GM21360 (cell line): ENCODE data around the gene KRT39.
"Not testable (repeated sequence)": the region's sequence is repeated elsewhere in the genome, so short reads cannot be mapped to it uniquely, and the experiment has no call there.

Source experiments
- ATAC-seq: cut with Tn5 transposase; IDR thresholded peaks from one replicate; pipeline ENCODE4 v1.9.1; 2021; ENCODE audit warnings: mild to moderate bottlenecking, moderate library complexity; ENCODE audit not compliant: unreplicated experiment

The KRT39 gene

DNA sequence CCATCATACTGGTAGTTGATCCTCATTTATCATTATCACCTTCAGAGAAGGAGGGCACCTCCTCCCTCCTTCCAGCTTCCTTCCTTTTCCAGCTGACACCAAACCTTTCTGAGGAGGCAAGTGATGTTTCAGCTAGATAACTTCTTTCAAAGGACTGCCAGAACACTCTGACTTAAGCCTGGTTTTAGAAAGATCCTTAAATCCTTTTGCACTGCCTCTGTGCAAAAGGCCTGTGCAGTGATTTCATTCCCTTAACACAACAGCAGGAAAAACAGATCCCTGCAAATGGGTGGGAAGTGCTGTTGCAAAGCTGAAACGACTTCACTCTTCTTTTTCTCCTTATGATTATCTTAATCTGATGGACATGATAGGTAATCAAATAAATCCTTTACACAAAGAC, 22.2 kb downstream of the KRT39 start:
- no peak for ATAC-seq

DNA sequence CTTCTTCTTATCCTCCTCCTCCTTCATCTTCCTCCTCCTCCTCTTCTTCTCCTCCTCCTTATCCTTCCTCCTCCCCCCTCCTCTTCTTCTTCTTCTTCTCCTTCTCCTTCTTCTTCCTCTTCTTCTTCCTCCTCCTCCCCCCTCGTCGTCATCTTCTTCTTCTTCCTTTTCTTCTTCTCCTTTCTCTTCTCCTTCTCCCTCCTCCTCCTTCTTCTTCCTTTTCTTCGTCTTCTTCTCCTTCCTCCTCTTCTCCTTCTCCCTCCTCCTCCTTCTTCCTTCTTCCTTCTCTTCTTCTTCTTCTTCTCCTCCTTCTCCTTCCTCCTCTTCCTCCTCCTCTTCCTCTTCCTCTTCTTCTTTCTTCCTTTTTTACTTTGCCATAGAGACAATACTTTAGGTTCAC, 24.2 kb downstream of the KRT39 start:
- ATAC-seq: no peak

DNA sequence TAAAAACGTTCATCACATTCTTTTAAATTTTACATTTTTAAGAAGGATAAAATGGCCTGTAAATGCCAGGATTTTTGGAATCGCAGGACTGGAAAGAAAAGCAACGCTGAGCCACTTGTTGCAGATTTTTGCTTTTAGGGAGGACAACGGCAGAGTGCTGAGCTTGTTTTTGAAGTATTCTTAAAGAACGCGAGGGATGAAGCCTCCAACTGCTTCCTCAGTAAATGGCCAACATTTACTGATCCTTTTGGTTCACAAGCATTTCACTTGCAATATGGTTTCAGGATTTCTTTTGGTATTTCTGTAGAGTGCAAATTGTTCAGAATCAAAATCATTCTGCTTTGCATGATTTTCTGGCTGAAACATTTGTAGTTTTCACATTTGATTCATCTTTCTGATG, 26.5 kb downstream of the KRT39 start:
- no peak for ATAC-seq

DNA sequence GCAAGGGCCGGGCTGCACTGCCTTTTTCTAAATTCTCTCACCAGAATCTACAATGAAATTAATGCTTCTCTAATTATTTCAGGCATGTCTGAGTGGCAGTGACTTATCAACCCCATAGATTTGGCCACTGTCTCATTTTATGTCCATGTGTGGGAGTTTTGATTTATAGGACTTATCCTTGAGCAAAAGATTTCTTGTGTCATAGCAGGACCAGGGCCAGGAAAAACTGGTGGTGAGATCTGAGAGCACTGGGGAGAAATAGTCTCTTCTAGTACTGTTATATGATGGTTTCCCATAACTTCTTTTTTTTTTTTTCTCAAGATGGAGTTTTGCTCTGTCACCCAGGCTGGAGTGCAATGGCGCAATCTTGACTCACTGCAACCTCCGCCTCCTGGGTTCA, 27.8 kb downstream of the KRT39 start:
- no peak for ATAC-seq

DNA sequence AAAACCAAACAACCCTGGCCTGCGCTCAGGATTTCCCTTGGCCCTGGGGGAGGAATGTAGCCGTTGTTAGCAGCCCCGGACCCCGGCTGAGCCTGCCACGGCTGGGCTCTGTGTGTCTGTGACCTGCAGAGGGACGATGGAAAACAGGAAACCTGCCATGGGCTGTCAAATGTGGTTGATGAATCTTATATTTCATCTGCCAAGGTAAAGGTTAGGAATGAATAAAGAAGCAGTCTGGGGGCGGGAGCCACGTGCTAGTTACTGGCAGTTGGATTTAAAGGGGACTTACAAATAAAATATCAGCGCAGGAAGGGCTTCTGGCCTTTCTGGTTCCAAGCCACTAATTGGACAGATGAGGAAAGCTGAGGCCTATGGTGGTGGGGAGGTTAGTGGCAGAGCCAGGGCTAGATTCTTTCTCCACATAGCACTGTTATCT, 29.3 kb downstream of the KRT39 start, which contains the start of gene KRT23:
Gene KRT23 (minus strand): TSS at position 263 of the 436 bp plus-strand sequence. CDS start 1,043 bp downstream, outside the sequence.
- no peak for ATAC-seq

DNA sequence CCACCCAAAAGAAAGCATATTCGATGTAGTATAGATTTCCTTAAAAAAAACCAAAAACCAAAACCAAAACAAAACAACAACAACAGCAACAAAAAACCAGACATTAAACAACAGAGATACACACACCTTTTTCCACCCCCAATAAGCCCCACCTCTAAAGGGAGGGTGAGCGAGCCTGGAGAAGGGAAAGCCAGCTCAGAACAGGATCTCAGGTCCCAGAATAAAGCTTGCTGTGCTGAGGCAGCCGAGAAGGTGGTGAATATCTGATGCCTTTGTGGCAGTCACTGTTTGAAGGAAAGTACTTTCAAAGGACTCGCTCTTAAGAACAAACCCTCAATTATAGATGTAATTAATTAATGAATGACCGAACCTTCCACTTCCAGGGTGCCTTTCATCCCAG, 29.8 kb downstream of the KRT39 start:
- ATAC-seq: no peak

DNA sequence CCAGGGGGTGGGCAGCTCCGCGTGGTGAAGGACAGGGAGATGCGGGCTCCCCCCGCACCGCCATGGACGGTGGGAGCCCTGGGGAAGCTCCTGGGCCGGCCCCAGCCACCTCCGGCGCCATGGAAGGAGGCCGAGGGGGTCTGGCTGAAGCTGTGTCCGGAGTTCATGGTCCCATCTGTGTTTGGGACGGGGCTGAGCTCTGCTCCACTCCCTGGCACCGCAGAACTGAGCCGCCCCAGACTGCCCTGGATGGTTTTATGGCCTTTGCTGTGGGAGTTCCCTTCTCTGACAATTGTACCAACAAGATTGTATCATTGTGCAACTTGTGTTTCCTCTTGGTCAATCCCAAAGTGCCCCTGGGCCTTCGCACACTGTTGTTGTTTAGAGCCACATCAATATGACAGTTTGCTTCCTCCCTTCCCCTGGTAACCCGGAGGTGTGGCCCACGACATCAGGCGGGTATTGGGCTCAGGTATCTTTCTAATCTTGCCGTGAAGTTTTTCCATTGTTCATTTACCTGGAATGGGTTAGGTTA, 30.2 kb downstream of the KRT39 start:
- ATAC-seq: no peak

DNA sequence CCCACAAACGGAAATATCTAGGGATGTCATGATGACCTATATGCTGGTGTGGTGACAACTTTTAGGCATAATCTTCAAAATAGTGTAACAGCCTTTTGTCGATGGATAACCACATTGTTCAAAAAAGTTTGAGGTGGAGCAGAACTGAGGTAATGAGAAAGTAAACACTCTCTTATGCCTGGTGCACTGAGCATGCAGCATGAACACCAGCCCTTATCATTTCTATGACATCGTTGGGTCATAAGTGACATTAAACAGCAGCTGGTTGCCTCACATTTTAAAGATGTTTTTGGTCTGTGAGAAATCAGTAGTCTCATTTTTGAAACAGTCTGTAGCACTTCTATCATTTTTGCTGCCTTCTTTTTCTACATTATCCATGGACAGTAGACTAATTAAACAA, 31.1 kb downstream of the KRT39 start:
- ATAC-seq: no peak

DNA sequence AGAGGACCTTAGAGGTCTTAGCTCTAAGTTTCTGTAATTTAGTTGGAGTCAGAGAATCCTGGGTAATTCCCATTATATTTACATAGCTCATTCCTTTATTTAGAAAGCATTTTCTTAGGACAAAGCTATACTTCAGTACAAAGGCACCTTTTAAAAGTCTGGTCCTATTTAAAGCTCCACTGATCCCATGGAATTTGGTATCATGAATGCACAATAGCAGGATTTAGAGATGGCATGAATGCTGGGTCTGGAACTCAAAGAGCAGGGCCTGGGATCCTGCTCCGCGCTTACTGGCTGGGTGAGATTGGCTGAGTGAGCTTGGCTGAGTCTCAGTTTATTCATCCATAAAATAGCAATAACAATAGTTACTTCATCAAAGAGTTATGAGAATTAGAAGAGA, 34.1 kb downstream of the KRT39 start:
- ATAC-seq: no peak

DNA sequence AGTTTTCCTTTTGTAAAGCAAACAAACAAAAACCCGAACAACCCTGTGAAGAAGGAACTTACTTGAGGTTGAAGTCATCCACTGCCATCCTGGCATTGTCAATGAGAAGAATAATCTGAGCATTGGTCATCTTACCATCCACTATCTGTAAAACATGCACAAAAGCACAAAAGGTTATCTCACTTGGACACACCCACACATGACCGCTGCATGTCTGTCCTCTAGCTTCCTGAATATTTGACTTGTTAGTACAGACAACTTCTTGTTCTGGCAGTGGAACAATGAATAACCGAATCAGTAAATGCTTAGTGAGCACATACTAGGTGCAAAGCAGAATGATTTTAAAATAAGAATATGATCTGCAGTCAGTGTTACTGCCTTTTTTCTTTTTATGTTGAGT, 35.4 kb downstream of the KRT39 start:
- ATAC-seq: no peak

DNA sequence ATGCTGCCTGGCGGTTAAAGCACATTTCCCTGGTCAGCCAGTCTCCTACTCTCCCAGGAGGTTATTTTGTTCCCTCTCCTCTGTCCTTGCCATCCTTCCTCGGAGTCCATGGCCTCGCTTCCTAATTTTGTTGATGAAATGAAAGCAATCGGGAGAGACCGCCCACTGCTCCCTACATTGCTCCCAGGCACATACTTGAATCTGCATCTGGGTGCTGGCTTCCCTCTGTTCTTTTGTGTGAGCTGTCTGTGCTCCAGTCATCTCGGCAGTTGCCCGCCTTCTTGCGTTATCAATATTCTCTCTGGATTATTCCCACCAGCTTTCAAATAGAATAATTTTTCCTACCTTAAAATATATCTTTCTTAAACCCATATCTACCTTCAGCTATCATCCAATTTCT, 40.4 kb downstream of the KRT39 start:
- no peak for ATAC-seq

DNA sequence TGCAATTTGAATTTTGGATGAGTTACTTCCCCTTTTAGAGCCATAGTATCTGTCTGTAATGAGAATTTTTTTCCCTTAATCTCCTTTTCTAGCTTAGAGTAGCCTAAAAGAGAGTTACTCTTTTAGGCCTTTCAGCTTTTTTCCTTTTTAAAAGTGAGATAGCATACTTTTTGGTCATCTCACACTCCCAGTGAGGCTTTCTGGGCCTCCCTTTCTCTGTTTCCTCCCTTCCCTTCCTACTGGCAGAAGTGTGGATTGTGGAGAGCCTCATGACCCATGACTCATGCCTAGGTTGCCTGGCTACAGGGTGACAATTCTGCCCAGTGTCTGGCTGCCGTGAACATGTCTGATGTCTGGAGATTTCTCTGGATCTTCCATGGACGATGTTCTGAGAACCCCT, 44.5 kb downstream of the KRT39 start:
- no peak for ATAC-seq

DNA sequence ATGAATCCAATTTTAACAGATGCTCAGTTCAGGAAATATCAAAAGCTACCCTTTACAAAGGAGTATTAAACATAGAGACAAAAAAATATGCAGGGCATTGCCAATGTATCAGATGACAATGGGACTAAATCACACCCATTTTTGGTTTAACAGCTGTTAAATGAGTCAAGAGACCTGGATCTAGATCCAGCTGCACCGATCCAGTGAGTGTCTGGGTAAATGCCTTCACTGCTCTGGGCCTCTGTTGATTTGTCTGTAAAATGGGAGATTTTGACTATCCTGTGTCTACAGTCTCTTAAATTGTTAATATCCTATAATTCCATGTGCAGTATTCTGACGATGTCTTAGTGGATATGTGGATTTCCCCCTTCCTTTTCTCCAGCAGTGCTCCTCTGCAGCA, 45.7 kb downstream of the KRT39 start:
- ATAC-seq: no peak

DNA sequence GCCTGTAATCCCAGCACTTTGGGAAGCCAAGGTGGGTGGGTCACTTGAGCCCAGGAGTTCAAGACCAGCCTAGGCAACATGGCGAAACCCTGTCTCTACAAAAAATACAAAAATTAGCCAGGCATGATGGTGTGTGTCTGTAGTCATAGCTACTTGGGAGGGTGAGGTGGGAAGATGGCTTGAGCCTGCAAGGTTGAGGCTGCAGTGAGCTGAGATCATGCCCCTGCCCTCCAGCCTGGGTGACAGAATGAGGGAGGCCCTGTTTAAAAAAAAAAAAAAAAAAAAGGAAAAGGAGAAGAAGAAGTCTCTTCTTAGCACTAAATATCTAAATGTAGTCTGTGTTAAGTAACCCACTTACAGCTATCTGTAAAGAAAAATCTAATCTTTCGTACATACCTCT, 49.6 kb downstream of the KRT39 start:
- not testable (repeated sequence) for ATAC-seq

DNA sequence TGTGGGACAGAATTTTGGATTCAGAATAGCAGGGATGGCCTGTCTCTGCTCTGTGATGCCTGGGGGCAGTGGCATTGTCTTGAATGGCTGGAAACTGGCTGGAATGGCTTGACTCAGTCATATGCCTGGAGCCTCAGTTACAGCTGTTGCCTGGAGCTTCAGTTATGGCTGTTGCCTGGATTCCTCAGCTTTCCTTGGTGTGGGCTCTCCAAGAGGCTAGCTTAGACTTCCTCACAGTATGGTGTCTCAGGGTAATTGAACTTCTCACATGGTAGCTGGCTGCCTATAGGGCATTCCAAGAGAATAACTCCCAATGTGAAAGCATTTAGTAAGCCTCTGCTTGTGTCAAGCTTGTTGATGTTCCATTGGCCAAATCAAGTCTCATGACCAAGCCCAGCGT, 50.4 kb downstream of the KRT39 start:
- no peak for ATAC-seq

DNA sequence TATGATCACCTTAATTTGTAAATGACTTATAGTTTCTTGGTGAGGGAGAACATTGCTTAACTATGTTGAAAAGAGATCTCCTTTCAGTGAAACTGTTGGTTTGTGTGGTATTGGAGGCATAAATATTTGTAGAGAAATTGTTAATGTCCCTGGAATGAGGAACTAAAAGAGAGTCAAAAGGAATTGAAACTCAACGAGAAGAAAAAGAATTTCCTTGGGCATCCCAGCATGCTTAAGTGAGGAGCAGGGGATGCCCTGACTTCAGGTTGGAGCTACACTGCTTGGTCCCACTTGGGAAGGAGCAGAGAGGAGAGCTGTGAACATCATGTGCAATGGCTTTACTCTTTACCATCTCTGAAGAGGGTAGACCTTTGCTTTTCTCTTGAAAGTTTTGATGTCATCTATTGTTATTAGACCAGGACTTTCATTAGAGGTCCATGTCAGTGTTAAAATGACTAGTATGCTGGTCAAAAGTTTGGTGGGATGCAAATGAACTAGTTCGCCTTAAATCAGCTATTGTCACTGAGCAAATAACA, 51.0 kb downstream of the KRT39 start:
- no peak for ATAC-seq

DNA sequence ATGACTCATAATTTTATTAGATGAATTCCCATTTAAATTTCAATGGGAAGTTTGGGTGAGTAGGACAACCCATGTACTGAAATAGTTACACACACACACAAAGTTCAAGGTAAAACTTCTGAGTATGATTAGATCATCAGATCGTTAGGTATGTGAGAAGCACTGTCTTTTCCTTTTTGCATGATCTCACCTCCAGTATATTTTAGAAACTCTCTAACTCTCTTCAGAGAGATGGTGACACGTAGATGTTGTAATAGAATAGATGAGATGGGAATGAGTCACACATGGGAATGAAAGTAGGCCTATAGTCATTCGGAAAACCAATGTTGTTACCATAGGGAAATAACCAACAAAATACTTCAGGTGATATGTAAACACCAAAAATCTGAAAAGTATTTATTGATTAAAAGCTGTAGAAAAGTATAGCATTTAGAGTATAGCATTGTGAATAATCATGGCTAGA, 51.5 kb downstream of the KRT39 start:
- no peak for ATAC-seq

DNA sequence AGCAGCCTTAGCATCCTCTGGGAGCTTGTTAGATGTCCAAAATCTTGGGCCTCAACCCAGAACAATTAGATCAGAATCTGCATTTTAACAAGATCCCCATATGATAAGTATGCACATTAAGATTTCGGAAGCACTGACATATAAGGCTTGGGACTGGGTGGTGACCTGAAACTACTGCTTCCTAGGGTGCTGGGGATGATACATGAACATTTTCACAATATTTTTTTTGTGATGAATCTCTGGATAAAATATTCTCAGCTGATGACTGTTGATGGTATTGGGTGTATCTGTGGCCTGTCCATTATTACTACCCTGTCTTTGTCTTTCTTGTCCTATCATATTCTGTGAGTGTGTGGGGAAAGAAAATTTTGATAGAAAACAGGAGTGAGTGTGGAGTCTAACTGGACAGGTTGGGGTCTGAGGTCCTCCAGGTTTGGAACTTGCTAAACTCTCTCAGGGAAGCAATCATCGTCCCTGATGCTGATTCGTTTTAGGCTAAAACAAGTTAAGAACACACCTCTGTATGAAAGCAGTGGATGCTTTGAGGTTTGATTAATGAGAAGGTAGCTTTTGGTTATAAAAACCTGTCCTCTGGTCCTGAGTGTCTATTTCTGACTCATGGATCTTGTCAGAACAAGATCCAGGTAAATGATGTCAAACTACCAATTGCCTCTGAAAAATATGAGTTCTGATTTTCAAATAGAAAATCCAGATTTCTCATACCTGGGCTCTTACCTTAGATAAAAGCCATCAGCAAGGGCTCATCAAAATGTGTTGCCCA, 52.5 kb downstream of the KRT39 start:
- no peak for ATAC-seq

DNA sequence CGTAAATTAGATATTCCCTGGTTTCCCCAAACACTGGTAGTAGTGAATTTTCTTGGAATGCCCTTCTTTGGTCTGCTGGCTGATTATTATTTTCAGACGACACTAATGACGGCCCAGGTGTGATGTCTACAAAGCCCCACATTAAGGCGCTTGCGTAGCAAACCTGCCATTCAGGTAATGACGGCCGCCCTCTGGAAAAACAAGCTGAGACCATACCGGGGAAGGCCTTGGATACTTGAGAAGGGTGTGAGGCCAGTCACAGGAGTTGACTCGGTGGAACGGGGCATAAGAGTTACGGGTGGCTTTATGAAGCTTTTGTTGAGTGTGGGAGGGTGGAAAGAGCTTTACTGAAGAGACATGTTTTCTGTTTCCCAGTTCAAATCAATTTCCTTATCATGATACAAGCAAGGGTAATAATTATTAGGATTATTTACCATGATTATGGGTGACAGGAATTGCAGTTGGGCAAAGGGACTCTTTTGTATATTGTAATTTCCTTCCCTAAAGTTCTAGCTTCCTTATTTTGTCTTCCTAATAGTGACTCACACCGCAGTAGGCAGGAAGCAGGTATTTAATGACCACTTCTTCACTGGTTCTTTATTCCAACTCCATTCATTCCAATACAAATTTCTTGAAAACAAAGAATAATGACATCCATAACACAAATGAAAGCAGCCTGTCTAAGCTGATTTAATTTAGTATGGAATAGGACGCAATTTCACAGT, 54.1 kb downstream of the KRT39 start:
- no peak for ATAC-seq

DNA sequence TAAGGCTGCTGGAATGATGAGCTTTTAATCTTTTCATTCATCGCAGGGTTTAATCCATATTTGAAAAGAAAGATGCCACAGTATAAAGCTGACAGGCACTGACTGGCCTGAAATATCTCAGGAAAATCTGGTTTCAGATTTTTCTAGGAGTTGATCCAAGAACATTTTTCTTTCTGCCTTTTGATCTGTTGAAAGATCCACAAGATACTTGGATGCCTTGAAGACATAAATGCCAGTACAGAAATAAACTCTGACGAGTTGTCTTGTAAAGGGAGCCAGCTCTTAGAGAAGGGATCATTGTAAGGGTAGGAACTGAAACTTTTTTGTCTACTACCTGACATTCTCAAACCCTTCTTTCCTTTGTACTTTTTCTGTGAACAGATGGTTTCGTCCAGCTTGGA, 56.3 kb downstream of the KRT39 start:
- no peak for ATAC-seq

DNA sequence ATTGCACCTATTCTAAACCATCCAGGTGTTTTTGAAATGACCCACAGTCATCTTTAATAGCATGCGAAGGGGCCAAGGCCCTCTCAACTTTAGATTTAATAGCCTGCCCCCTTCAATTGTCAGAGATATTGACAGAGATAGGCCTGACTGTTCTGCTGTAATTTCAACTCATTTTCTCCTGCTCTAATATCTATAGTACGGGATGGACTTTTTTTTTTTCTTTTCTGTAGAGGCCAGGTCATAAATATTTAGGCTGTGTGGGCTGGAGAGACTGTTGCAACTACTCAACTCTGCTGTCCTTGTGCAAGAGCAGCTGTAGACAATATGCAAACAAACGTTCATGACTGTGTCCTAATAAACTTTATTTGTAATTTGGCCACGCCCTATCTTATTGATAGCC, 57.0 kb downstream of the KRT39 start:
- no peak for ATAC-seq

DNA sequence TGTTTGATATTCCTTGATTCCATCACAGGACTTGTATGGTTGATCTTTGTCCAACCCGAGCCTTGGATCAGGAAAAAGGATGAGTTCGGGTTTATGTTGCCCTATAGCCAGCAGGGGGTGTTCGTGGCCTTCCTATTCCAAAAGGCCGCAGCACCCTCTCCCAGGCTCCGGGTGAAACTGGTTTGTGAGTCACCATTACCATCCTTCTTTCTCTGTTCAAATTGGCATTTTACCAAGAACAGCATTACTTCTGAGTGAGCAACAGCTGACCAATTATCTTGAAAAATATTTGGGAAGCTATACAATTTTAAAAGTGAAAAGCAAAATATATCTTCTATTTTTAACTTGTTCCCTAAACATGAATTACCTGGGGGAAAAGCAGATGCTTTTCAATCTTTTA, 57.4 kb downstream of the KRT39 start:
- no peak for ATAC-seq
